ENCODE data around the gene LGR6. TPM values are rescaled to one million over a fixed set of nuclear protein-coding genes. Genes with fewer than 3 reads are reported as not detected.

LGR6 gene
- total and polyA plus RNA-seq, 2 of the 4 experiments (the other 2 are of a cell fraction): not detected

DNA sequence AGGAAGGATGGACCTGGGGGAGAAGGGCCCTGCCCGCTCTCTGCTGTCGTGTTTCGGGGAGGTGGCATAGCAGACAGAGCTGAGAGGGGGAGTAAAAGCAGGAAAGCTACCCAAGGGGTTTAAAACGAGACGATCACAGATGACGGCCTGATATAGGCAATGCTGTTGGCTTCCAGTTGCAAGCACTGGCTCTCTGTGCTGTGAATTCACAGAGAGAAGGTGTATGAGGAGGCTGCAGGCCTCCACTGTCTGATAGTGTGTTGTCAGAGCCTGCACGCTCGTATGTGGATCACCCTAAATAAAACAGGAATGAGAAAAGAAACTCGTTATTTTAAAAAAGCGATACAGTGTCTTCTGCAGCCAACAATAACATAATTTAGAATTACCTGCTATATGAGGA is 57.4 kb downstream of the LGR6 start:
- no TSS peak for BruUV-seq (replicated peaks)
- Histone ChIP-seq H3K9me1 (ENCODE audit: insufficient read depth, low read length) (peaks cover 11% of the 10 kb centered on the region), H2AFZ (replicated peaks; ENCODE audit: low read length, poor library complexity) (no peak overlapping the region), H2BK5ac (ENCODE audit: low read depth, low read length, poor library complexity, severe bottlenecking) (no peak overlapping the region), H4K20me1 (ENCODE audit: insufficient read depth, low read length) (no peaks in the 10 kb centered on the region), H3K79me1 (ENCODE audit: low read depth in 1 of 2, low read length in 2 of 2) (no peaks in the 10 kb centered on the region), H3K4me1 (ENCODE audit: control insufficient read depth, insufficient read depth, low read length) (peaks cover 10% of the 10 kb centered on the region), H4K91ac (ENCODE audit: insufficient read depth, low read depth, low read length) (no peak overlapping the region), H2BK20ac (ENCODE audit: low read depth, low read length) (no peak overlapping the region), H3K4me2 (ENCODE audit: low read depth, low read length) (no peak overlapping the region), H3K18ac (ENCODE audit: low read depth, low read length) (no peak overlapping the region), H2AK9ac (replicated peaks; ENCODE audit: low read depth, low read length, poor library complexity) (no peak overlapping the region), H3K4ac (ENCODE audit: low read depth, low read length) (no peak overlapping the region), H3K27ac (ENCODE audit: insufficient read depth, low read length) (no peak overlapping the region), H3K27me3 (ENCODE audit: control insufficient read depth, insufficient read depth, low read length) (peaks cover 63% of the 10 kb centered on the region), H2BK120ac (ENCODE audit: low read depth, low read length) (no peak overlapping the region), H2AK5ac (ENCODE audit: low read depth, low read length) (no peak overlapping the region), H3K36me3 (ENCODE audit: control insufficient read depth, insufficient read depth, low read length) (no peaks in the 10 kb centered on the region), H3K23ac (ENCODE audit: low read depth, low read length) (no peak overlapping the region), H3K9ac (ENCODE audit: low read depth, low read length) (no peak overlapping the region), H3K9me3 (ENCODE audit: control insufficient read depth, insufficient read depth, low read length) (peaks cover 4% of the 10 kb centered on the region; the same call in 1 of the 2 replicates), H2BK15ac (ENCODE audit: low read depth, low read length) (no peak overlapping the region), H3K14ac (replicated peaks; ENCODE audit: low read depth, low read length) (no peak overlapping the region), H4K5ac (ENCODE audit: low read depth, low read length) (no peak overlapping the region), H3K56ac (ENCODE audit: extremely low read depth, insufficient read depth, low read length) (no peak overlapping the region), H4K8ac (ENCODE audit: low read depth in 2 of 2, low read length in 2 of 2) (no peak overlapping the region), H3K4me3 (ENCODE audit: insufficient read depth, low read depth, low read length) (no peak overlapping the region)
- WGBS, 2 experiments (ENCODE audit: extremely low coverage in 2 of 2, insufficient read length in 1 of 2): no CpG with 5 or more reads among the region's 10 CpGs
- in situ Hi-C loops (cut with MboI; ENCODE audit: low sequenced_read_pairs): no loop called here
- TF ChIP-seq, protein P1, sequence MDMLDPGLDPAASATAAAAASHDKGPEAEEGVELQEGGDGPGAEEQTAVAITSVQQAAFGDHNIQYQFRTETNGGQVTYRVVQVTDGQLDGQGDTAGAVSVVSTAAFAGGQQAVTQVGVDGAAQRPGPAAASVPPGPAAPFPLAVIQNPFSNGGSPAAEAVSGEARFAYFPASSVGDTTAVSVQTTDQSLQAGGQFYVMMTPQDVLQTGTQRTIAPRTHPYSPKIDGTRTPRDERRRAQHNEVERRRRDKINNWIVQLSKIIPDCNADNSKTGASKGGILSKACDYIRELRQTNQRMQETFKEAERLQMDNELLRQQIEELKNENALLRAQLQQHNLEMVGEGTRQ (IDR thresholded peaks at IDR 0.05; ENCODE audit: low read depth, low read length): no peak
- TF ChIP-seq CHD1 (IDR thresholded peaks at IDR 0.05; ENCODE audit: low read depth, low read length) (no peak), MXI1 (IDR thresholded peaks at IDR 0.05; ENCODE audit: borderline replicate concordance, low read depth, low read length) (no peak), CEBPB (IDR thresholded peaks at IDR 0.05; ENCODE audit: low read depth, low read length) (no peak), NFE2L2 (IDR thresholded peaks at IDR 0.05; ENCODE audit: low read depth, low read length) (no peak), BHLHE40 (IDR thresholded peaks at IDR 0.05; ENCODE audit: low read depth, low read length) (no peak), FOS (IDR thresholded peaks at IDR 0.05; ENCODE audit: low read depth, low read length) (no peak), SMC3 (IDR thresholded peaks at IDR 0.05; ENCODE audit: low read depth, low read length) (no peak)
- intact Hi-C loops (cut with micrococcal nuclease): no loop called here
- DNase-seq (no peak), ATAC-seq (ENCODE audit: low read depth) (no peak)
- POLR2A ChIA-PET (ENCODE audit: unreplicated experiment): no interaction called here
- dilution Hi-C loops (cut with HindIII; ENCODE audit: low sequenced_read_pairs, unreplicated experiment): no loop called here
- CTCF ChIA-PET: no interaction called here
